ENCODE results near the gene EPB41L2. TPM values are rescaled to one million over a fixed set of nuclear protein-coding genes. Genes with fewer than 3 reads are reported as not detected.

Gene EPB41L2
- total RNA-seq, 2 experiments from 2014 or later: 9.5 to 12.3 TPM

DNA sequence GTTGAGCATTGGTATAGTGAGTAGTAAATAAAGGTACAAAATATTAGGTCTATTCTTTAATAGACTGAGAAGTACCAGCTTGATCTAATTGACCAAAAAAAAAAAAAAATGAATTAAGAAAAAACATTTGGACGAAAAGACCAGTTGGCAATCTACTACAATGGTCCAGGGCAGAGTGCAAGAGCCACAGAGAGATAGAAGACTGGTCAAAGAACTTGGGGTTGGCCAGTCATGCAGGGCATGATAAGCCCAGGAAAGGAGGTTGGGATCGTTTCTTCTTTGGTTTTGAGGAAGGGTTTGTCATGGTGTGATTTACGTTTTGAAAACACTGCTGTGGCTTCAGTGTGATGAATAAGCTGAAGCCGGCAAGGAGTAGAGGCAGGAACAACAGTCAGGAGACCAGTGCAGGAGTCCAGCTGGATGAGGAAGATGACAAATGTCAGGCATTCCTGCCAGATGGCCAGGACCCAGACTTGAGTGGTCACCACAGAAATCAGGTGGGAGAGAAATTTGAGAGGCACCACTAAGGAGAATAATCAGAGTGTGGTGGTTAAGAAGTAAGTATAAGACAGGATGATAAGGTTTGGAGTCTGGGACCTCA, 221.8 kb downstream of the EPB41L2 start:
- H3K9me3 Mint-ChIP-seq: no peaks in the 10 kb centered on the region
- no peaks in the 10 kb centered on the region for H3K36me3 ChIP-seq (ENCODE audit: insufficient read depth, low read length)
- H3K27me3 Mint-ChIP-seq: no peaks in the 10 kb centered on the region
- ATAC-seq (ENCODE audit: poor library complexity) (no peak), DNase-seq (no peak)
- H3K9me3 ChIP-seq (ENCODE audit: control insufficient read depth in 1 of 2, insufficient read depth in 1 of 2, low read length in 2 of 2): no peaks in the 10 kb centered on the region
- no peaks in the 10 kb centered on the region for H3K4me1 Mint-ChIP-seq (ENCODE audit: low read depth)
- no peak overlapping the region for H3K27ac ChIP-seq (ENCODE audit: low read depth in 1 of 2, low read length in 2 of 2)
- intact Hi-C loops (cut with DNase I, micrococcal nuclease): loop anchor here (5.0 to 10.0 kb wide), 2 partner anchors 766 to 804 kb away; no protein-coding TSS in a partner anchor
- no peak overlapping the region for H3K4me3 ChIP-seq (ENCODE audit: low read length)
- no peaks in the 10 kb centered on the region for H3K36me3 Mint-ChIP-seq (ENCODE audit: low read depth)
- TF ChIP-seq, protein P1, sequence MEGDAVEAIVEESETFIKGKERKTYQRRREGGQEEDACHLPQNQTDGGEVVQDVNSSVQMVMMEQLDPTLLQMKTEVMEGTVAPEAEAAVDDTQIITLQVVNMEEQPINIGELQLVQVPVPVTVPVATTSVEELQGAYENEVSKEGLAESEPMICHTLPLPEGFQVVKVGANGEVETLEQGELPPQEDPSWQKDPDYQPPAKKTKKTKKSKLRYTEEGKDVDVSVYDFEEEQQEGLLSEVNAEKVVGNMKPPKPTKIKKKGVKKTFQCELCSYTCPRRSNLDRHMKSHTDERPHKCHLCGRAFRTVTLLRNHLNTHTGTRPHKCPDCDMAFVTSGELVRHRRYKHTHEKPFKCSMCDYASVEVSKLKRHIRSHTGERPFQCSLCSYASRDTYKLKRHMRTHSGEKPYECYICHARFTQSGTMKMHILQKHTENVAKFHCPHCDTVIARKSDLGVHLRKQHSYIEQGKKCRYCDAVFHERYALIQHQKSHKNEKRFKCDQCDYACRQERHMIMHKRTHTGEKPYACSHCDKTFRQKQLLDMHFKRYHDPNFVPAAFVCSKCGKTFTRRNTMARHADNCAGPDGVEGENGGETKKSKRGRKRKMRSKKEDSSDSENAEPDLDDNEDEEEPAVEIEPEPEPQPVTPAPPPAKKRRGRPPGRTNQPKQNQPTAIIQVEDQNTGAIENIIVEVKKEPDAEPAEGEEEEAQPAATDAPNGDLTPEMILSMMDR (IDR thresholded peaks at IDR 0.05): no peak
- H3K27ac Mint-ChIP-seq: no peak overlapping the region
- ChIA-PET CTCF (no interaction called here), POLR2A (no interaction called here)
- no peak overlapping the region for H3K4me3 Mint-ChIP-seq
- no peaks in the 10 kb centered on the region for H3K4me1 ChIP-seq (ENCODE audit: insufficient read depth, low read length)
- H3K27me3 ChIP-seq (ENCODE audit: control insufficient read depth in 1 of 2, insufficient read depth in 2 of 2, low read length in 2 of 2): no peaks in the 10 kb centered on the region

DNA sequence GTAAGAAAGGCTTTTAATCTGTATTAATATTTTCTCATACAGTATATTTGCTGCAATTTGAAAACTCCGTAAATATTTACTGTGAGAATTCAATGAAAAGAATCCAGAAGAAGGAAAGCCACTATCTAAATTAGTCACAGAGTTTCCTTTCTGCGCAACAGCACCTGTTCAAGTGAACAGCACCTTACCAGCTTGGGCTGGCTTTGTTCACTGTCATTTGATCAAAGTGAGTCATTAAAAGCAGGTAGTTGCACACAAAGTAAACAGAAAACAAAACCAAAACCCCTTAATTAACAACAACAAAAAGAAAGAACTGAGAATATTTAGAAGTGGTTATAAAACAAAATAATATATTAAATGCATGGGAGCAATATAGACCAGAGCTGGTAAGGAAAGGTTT, 223.0 kb downstream of the EPB41L2 start:
- Histone ChIP-seq H3K36me3 (ENCODE audit: insufficient read depth, low read length) (no peaks in the 10 kb centered on the region), H3K27me3 (ENCODE audit: control insufficient read depth in 1 of 2, insufficient read depth in 2 of 2, low read length in 2 of 2) (no peaks in the 10 kb centered on the region), H3K9me3 (ENCODE audit: control insufficient read depth in 1 of 2, insufficient read depth in 1 of 2, low read length in 2 of 2) (no peaks in the 10 kb centered on the region), H3K4me3 (ENCODE audit: low read length) (no peak overlapping the region), H3K4me1 (ENCODE audit: insufficient read depth, low read length) (no peaks in the 10 kb centered on the region), H3K27ac (ENCODE audit: low read depth in 1 of 2, low read length in 2 of 2) (no peak overlapping the region)
- Mint-ChIP-seq H3K4me1 (ENCODE audit: low read depth) (no peaks in the 10 kb centered on the region), H3K9me3 (no peaks in the 10 kb centered on the region), H3K27me3 (no peaks in the 10 kb centered on the region), H3K27ac (no peak overlapping the region), H3K4me3 (no peak overlapping the region), H3K36me3 (ENCODE audit: low read depth) (no peaks in the 10 kb centered on the region)
- CTCF ChIA-PET: interaction anchor here (0.7 kb wide), 1 partner anchor 1174 kb away, joined by 3 read pairs; no protein-coding TSS in a partner anchor
- POLR2A ChIA-PET: no interaction called here
- TF ChIP-seq, protein P1 (IDR thresholded peaks at IDR 0.05): no peak
- DNase-seq (no peak), ATAC-seq (ENCODE audit: poor library complexity) (no peak)
- intact Hi-C loops (cut with DNase I, micrococcal nuclease): loop anchor here (5.0 to 10.0 kb wide), 2 partner anchors 765 to 803 kb away; no protein-coding TSS in a partner anchor

DNA sequence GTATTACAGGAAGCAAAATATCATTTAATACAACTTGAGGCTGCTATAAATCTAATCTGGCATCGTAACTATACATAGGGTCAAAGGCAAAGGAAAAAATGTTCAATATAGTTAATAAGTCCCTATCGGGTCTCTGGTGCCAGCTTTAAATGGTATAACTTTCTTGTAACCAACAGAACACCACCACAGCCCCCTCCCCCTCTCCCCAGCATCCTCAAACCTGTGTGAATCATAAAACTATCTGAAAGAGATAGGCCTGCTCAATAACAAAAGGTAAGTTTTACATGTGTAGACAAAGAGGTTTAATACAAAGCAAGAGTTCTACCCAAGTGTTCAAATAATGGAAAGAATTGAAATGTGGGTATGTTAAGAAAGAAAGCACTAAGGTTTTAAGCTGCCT, 223.7 kb downstream of the EPB41L2 start:
- no peaks in the 10 kb centered on the region for H3K27me3 Mint-ChIP-seq
- no peaks in the 10 kb centered on the region for H3K27me3 ChIP-seq (ENCODE audit: control insufficient read depth in 1 of 2, insufficient read depth in 2 of 2, low read length in 2 of 2)
- H3K9me3 Mint-ChIP-seq: no peaks in the 10 kb centered on the region
- no peak overlapping the region for H3K27ac ChIP-seq (ENCODE audit: low read depth in 1 of 2, low read length in 2 of 2)
- intact Hi-C loops (cut with DNase I, micrococcal nuclease): no loop called here
- H3K4me3 Mint-ChIP-seq: no peak overlapping the region
- POLR2A ChIA-PET: no interaction called here
- no peak overlapping the region for H3K4me3 ChIP-seq (ENCODE audit: low read length)
- H3K4me1 Mint-ChIP-seq (ENCODE audit: low read depth): no peaks in the 10 kb centered on the region
- no peak overlapping the region for H3K27ac Mint-ChIP-seq
- H3K36me3 ChIP-seq (ENCODE audit: insufficient read depth, low read length): no peaks in the 10 kb centered on the region
- no peaks in the 10 kb centered on the region for H3K4me1 ChIP-seq (ENCODE audit: insufficient read depth, low read length)
- no peak for DNase-seq
- no peaks in the 10 kb centered on the region for H3K36me3 Mint-ChIP-seq (ENCODE audit: low read depth)
- no peak for ATAC-seq (ENCODE audit: poor library complexity)
- TF ChIP-seq, protein P1 (IDR thresholded peaks at IDR 0.05): no peak
- no peaks in the 10 kb centered on the region for H3K9me3 ChIP-seq (ENCODE audit: control insufficient read depth in 1 of 2, insufficient read depth in 1 of 2, low read length in 2 of 2)
- CTCF ChIA-PET: no interaction called here

Data from CD4-positive, alpha-beta T cell (primary cell).